GM18507 (cell line): Measurements from ENCODE around the gene OTULINL.
A peak's percentile ranks its signal among the peaks of the same experiment; 100 is the strongest.

Experiments
- DNase-seq: peaks from one replicate; pipeline ENCODE4 v3.0.0; 2011; ENCODE audit warnings: low read depth; ENCODE audit not compliant: insufficient read length; ENCODE audit errors: extremely low spot score
- FAIRE-seq: peaks from 2 replicates; lab custom pipeline; 2011; peaks lifted over from hg19 to GRCh38; lab: Jason Lieb, UNC

Gene OTULINL

GRCh38 chr5:14595891-14596290, 14.3 kb downstream of the OTULINL start:
- no peak for FAIRE-seq

GRCh38 chr5:14597080-14597479, 15.5 kb downstream of the OTULINL start:
- no peak for DNase-seq
- no peak for FAIRE-seq

More at GRCh38 chr5:14595891-14596290, 14.3 kb downstream of the OTULINL start:
- DNase-seq, result no peak

- FAIRE-seq, result no peak
- no peak for DNase-seq
These were observed 16.6 kb downstream of the OTULINL start for GRCh38 chr5:14598225-14598624.

- no peak for DNase-seq
- FAIRE-seq, result no peak
These were observed 18.0 kb downstream of the OTULINL start for GRCh38 chr5:14599476-14600127.

GRCh38 chr5:14600846-14601245, 19.3 kb downstream of the OTULINL start:
- FAIRE-seq (no peak), DNase-seq (no peak)

GRCh38 chr5:14603141-14603540, 21.5 kb downstream of the OTULINL start:
- no peak for FAIRE-seq
- DNase-seq, result no peak

DNA sequence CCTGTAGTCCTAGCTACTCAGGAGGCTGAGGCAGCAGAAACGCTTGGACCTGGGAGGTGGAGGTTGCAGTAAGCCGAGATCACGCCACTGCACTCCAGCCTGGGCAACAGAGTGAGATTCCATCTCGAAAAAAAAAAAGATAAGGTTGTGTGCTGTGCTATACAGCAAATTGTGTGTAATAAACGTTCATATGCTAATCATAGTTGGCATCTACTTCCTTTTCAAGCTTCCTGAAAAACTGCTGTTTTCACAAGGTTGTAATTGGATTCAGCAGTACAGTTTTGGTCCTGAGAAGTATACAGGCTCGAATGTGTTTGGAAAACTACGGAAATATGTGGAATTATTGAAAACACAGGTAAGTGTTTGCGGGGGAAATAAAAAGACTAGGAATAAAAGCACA, 25.5 kb downstream of the OTULINL start:
- FAIRE-seq (no peak), DNase-seq (no peak)

- no peak for FAIRE-seq
- no peak for DNase-seq
These were observed 26.6 kb downstream of the OTULINL start for GRCh38 chr5:14608169-14608568.

GRCh38 chr5:14611737-14612136, 30.1 kb downstream of the OTULINL start:
- DNase-seq (no peak), FAIRE-seq (no peak)

GRCh38 chr5:14614490-14614889, 32.9 kb downstream of the OTULINL start:
- FAIRE-seq, result no peak
- no peak for DNase-seq

DNA sequence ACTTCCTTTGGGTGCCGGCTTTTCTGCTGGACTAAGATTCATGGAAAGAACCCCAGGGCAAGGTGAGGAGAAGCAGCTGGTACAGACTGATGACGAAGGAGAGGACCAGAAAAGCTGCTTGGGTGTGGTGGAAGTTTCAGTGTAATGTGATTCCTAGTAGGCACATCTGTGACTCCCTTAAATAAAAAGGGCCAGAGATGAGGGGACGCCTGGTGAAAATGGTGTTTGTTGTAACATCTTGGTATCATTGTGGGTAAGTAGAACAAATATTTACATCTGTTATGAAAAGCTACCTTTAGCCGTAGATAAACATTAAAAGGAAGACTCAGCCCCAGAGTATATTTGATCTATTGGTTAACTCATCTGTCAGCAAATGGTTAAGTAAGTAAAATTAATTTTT, 33.8 kb downstream of the OTULINL start:
- DNase-seq (no peak), FAIRE-seq (no peak)

DNA sequence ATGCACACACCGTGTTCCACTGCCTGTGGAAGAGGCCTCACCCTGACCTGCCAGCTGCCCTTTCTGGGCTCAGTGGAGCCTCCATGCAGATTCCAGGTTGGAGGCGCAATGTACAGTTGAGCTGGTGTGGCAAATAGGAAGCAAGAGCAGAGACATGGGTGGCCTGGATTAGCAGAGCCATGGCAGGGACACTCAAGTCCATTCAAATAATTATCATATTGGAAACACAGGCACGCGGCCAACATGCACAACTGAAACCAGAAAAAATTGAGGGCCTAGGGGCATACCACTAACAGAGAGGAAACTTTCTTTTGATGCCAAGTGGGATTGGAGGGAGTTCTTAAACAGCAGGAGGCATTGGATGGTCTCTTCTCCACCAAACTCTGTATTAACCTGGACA, 35.8 kb downstream of the OTULINL start:
- FAIRE-seq (no peak), DNase-seq (no peak)

DNA sequence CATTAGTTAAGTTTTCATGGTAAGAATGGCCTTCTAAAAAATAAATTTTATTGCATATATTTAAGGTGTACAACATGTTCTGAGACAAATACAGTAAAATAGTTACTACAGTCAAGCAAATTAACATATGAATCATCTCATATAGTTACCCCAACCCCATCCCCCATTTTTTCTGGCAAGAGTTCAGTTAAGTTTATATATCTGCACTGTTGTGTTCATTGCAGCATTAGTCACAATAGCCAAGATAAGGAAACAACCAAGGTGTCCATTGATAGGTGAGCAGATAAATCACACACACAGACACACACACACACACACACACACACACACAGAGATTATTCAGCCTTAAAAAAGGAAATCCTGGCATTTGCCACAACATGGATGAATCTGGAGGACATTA, 45.7 kb downstream of the OTULINL start:
- no peak for FAIRE-seq

DNA sequence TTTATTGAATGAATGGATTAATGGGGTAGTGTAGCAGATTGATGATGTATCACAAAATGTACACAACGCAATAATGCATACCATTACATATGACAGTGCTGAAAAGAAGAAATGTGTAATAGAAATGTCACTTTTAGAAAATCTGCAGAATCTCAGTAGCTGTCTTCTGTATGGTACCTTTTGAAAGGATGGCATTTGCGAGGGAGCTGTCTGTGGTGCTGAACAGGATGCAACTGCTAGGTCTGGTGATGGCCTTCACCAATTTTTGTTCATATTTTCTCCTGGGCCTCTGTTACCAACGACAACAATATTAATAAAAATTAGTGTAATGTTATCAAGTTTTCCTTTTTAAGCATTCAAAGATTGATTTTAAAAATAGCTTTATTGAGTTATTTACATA, 46.8 kb downstream of the OTULINL start:
- FAIRE-seq (peak; percentile 47), DNase-seq (no peak)

More for the DNA sequence above, 45.7 kb downstream of the OTULINL start:
- DNase-seq, result no peak

DNA sequence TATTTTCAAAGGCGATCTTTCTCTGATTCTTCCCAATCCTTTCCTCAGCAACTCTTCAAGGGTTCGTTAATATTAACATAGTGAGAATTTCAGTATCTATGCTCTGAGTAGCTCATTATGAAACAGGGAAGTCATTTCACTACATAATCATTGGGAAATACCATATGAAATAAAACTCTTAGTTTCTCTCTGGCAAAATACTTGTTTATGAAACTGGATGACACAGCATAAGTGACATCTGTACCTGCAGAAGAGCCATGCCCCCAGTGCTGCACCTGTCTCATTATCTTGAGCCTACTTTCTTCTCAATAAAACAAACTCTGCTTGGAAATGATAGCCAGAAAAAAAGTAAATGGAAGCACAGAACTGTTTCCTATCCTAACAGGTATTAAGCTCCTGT, 49.1 kb downstream of the OTULINL start:
- no peak for DNase-seq
- FAIRE-seq, result no peak

DNA sequence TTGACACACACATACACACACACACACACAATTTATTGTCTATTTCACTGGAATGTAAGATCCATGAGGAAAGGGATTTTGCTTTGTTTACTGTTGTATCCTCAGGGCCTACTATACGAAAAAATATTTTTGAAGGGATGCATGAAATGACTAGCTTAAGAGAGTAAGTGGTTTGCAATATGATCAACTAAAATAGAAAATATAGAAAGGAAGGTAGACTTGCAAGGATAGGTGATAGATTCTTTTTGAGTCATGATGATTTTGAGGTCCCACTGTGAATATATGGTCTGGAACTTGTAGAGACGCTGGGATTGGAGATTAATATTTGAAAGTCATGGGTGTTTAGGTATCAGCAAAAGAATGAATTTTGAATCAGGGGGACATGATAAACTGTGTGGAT, 54.1 kb downstream of the OTULINL start:
- no peak for FAIRE-seq
- DNase-seq, result no peak

DNA sequence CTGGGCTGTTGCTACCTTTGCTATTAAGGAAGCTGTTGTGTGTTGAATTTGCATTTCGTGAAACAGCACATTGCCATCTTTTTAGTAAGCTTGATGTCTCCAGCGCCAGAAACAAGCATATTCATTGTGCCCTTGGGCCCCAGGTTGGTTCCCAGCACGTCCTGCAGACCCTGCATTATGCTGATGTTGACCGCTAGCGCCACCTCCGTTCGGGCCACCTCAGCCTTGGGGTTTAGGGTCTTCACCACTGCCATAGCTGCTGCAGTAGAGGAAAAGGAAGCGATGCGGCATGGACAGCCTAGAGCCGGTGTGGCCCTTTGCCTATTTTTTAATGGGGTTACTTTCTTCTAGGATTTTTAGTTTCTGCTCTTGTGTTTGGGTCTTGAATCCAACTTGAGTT, 59.2 kb downstream of the OTULINL start:
- DNase-seq, result no peak
- no peak for FAIRE-seq

- DNase-seq, result no peak
- FAIRE-seq, result no peak
These were observed 63.1 kb downstream of the OTULINL start for GRCh38 chr5:14644623-14645237.

DNA sequence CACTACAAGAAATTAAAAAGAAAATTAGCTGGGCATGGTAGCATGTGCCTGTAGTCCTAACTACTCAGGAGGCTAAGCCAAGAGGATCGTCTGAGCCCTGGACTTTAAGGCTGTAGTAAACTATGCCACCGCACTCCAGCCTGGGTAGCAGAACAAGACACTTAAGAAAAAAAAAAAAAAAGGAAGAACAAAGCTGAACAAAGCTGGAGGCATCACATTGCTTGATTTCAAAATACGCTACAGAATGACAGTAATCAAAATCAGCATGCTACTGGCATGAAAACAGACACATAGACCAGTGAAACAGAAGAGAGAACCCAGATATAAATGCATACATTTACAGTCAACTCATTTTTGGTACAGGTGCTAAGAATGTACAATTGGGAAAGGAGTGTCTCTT, 68.5 kb downstream of the OTULINL start:
- FAIRE-seq, result no peak
- no peak for DNase-seq

GRCh38 chr5:14655146-14655741, 73.7 kb downstream of the OTULINL start:
- FAIRE-seq, result no peak
- no peak for DNase-seq

- DNase-seq (no peak), FAIRE-seq (no peak)
These were observed 75.3 kb downstream of the OTULINL start for GRCh38 chr5:14656898-14657297.
